ENCODE measurements around the gene PARN.
"Not testable (repeated sequence)": the region's sequence is repeated elsewhere in the genome, so short reads cannot be mapped to it uniquely, and the experiment has no call there.

Gene PARN

DNA sequence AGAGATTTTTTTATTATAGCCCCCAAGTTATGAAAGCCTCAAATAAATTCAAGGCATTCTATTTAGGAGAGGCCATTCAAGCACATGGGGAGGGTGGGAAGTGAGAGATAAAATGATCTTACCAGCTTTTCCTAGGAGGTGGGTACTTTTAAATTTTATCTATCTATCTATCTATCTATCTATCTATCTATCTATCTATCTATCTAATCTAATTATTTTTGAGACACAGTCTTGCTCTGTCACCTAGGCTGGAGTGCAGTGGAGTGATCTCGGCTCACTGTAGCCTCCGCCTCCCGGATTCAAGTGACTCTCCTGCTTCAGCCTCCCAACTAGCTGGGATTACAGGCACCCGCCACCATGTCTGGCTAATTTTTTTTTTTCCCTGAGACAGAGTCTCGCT is 182.3 kb downstream of the PARN start:
- Histone ChIP-seq H3K36me3 (ENCODE audit: insufficient read depth) (no peaks in the 10 kb centered on the region), H3K4me3 (IDR thresholded peaks at IDR 0.05; ENCODE audit: insufficient read depth, low read depth, low read length) (no peak overlapping the region), H3K79me2 (ENCODE audit: insufficient read depth, low read depth) (no peaks in the 10 kb centered on the region), H2AFZ (ENCODE audit: low read depth) (no peak overlapping the region), H3K9ac (no peak overlapping the region), H4K20me1 (ENCODE audit: insufficient read depth) (no peaks in the 10 kb centered on the region), H3K4me2 (no peak overlapping the region), H3K27ac (no peak overlapping the region), H3K27me3 (ENCODE audit: insufficient read depth, low read depth) (no peaks in the 10 kb centered on the region), H3K4me1 (ENCODE audit: low read depth, poor library complexity, severe bottlenecking) (no peaks in the 10 kb centered on the region)
- TF ChIP-seq CTCF (conservative IDR thresholded peaks at IDR 0.05; ENCODE audit: low read depth, low read length) = no peak

GRCh38 chr16:14446796-14447195 is 183.3 kb downstream of the PARN start:
- no peak overlapping the region for H3K4me2 ChIP-seq
- no peak overlapping the region for H3K9ac ChIP-seq
- H3K27me3 ChIP-seq (ENCODE audit: insufficient read depth, low read depth) = no peaks in the 10 kb centered on the region
- no peak overlapping the region for H3K4me3 ChIP-seq (IDR thresholded peaks at IDR 0.05; ENCODE audit: insufficient read depth, low read depth, low read length)
- H4K20me1 ChIP-seq (ENCODE audit: insufficient read depth) = no peaks in the 10 kb centered on the region
- H3K4me1 ChIP-seq (ENCODE audit: low read depth, poor library complexity, severe bottlenecking) = no peaks in the 10 kb centered on the region
- H2AFZ ChIP-seq (ENCODE audit: low read depth) = no peak overlapping the region
- H3K27ac ChIP-seq = no peak overlapping the region
- no peaks in the 10 kb centered on the region for H3K79me2 ChIP-seq (ENCODE audit: insufficient read depth, low read depth)
- no peak for TF ChIP-seq CTCF (conservative IDR thresholded peaks at IDR 0.05; ENCODE audit: low read depth, low read length)
- H3K36me3 ChIP-seq (ENCODE audit: insufficient read depth) = no peaks in the 10 kb centered on the region

DNA sequence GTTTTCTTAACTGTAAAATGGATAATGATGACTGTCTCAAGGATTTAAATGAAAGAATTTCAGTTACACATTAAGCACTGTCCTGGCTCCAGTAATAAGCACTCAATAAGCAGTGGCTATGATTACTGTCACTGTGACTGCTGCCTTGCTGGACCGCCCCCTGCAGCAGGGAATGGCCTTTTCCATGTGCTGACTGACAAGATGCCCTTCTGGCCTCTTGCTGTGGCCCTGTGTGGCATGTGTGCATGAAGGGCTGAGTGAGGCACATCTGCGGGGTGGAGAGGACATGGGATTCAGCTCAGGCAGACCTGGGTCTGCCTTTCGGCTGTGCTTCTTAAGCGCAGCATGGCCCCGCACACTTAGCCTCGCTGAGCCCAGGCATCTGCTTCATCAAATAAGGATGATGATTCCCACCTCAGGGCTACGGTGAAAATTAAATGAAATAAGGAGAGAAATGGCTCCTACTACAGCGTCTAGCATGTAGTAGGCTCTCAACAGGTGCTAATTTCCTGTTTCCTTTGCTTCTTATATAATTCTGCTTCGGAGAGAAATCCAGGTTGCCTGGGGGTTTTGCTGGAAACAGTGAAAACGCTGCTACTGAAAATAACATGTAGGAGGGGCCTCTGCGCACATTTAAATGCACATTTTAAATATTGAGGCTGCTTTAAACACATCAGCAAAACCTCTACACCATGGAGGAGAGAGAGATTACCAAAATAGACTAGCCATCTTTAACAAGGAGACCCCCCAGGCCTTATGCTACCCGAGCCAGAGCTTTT is 183.9 kb downstream of the PARN start:
- Histone ChIP-seq H3K36me3 (ENCODE audit: insufficient read depth) (no peaks in the 10 kb centered on the region), H3K4me1 (ENCODE audit: low read depth, poor library complexity, severe bottlenecking) (no peaks in the 10 kb centered on the region), H3K79me2 (ENCODE audit: insufficient read depth, low read depth) (no peaks in the 10 kb centered on the region), H3K4me3 (IDR thresholded peaks at IDR 0.05; ENCODE audit: insufficient read depth, low read depth, low read length) (no peak overlapping the region), H3K4me2 (no peak overlapping the region), H2AFZ (ENCODE audit: low read depth) (no peak overlapping the region), H4K20me1 (ENCODE audit: insufficient read depth) (no peaks in the 10 kb centered on the region), H3K9ac (no peak overlapping the region), H3K27ac (no peak overlapping the region), H3K27me3 (ENCODE audit: insufficient read depth, low read depth) (no peaks in the 10 kb centered on the region)
- TF ChIP-seq CTCF (conservative IDR thresholded peaks at IDR 0.05; ENCODE audit: low read depth, low read length) = no peak

DNA sequence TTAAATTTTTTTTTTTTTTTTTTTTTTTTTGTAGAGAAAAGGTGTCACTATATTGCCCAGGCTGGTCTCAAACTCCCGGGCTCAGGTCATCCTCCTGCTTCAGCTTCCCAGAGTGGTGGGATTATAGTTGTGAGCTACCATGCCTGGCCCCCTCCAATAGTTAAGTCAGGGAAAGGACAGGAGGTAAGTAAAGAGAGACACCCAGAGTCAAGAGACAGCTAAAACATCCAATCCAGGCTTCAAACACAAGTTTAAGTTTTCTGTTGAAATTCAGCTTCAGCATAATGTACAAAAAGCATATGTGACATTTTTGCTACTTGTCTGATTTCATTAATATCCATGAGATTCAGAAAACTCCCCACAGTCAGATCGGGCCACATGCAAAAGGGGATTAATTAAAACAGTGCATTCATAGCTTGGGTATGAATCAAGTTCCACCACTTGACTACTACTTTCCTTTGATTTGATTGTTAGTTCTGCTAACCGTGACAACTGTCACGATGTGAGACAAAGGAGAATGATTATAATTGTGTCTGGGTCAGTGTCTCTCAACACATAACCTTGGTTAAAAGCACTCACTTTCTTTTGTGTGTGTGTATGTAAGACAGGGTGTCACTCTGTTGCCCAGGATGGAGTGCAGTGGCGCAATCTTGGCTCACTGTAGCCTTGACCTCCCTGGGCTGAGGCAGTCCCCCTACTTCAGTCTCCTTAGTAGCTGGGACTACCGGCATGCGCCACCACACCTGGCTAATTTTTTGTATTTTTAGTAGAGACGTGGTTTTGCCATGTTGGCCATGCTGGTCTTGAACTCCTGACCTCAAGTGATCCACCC is 184.9 kb downstream of the PARN start:
- H3K4me2 ChIP-seq = no peak overlapping the region
- no peak overlapping the region for H3K4me3 ChIP-seq (IDR thresholded peaks at IDR 0.05; ENCODE audit: insufficient read depth, low read depth, low read length)
- no peak overlapping the region for H2AFZ ChIP-seq (ENCODE audit: low read depth)
- no peaks in the 10 kb centered on the region for H3K4me1 ChIP-seq (ENCODE audit: low read depth, poor library complexity, severe bottlenecking)
- H3K27ac ChIP-seq = no peak overlapping the region
- no peaks in the 10 kb centered on the region for H3K27me3 ChIP-seq (ENCODE audit: insufficient read depth, low read depth)
- no peak overlapping the region for H3K9ac ChIP-seq
- H3K36me3 ChIP-seq (ENCODE audit: insufficient read depth) = no peaks in the 10 kb centered on the region
- no peak for TF ChIP-seq CTCF (conservative IDR thresholded peaks at IDR 0.05; ENCODE audit: low read depth, low read length)
- no peaks in the 10 kb centered on the region for H3K79me2 ChIP-seq (ENCODE audit: insufficient read depth, low read depth)
- H4K20me1 ChIP-seq (ENCODE audit: insufficient read depth) = no peaks in the 10 kb centered on the region

- not testable (repeated sequence) for H3K4me3 ChIP-seq (IDR thresholded peaks at IDR 0.05; ENCODE audit: insufficient read depth, low read depth, low read length); H3K9ac ChIP-seq; H3K36me3 ChIP-seq (ENCODE audit: insufficient read depth); H3K4me2 ChIP-seq; H2AFZ ChIP-seq (ENCODE audit: low read depth); H3K27ac ChIP-seq; H3K27me3 ChIP-seq (ENCODE audit: insufficient read depth, low read depth); H4K20me1 ChIP-seq (ENCODE audit: insufficient read depth); H3K79me2 ChIP-seq (ENCODE audit: insufficient read depth, low read depth)
- H3K4me1 ChIP-seq (ENCODE audit: low read depth, poor library complexity, severe bottlenecking) = peaks cover 12% of the 10 kb centered on the region
Observed at GRCh38 chr16:14441533-14441932, 188.5 kb downstream of the PARN start.

All from KMS-11 (cell line).